Cardiac muscle cell (in vitro differentiated cells and primary cell): Measurements from ENCODE around the gene ARSI. TPM values are rescaled to one million over a fixed set of nuclear protein-coding genes. Genes with fewer than 3 reads are reported as not detected.

ENCODE experiments used
- DNase-seq, 2 donors: peaks; one replicate each; pipeline versions ENCODE4 v3.0.0 to v3.0.0-alpha.2; 2010 to 2017; ENCODE audit warnings: low read depth in 1 of 2, low spot score in 1 of 2
- H3K27ac ChIP-seq: fragments of 200-600 bp; sonication (generic); 2 replicates; pipeline ENCODE4 v1.5.1; 2016
- H3K27me3 ChIP-seq: fragments of 200-600 bp; sonication (generic); 2 replicates; pipeline ENCODE4 v1.6.0; 2016; ENCODE audit warnings: control low read depth
- H3K36me3 ChIP-seq: fragments of 200-600 bp; sonication (generic); 2 replicates; pipeline ENCODE4 v1.5.1; 2016; ENCODE audit warnings: control low read depth
- H3K4me1 ChIP-seq: fragments of 200-600 bp; sonication (generic); 2 replicates; pipeline ENCODE4 v1.8.1; 2017; ENCODE audit warnings: low read depth, mild to moderate bottlenecking, mixed run types
- H3K4me3 ChIP-seq: fragments of 200-600 bp; sonication (generic); 2 replicates; pipeline ENCODE4 v1.5.1; 2016; ENCODE audit warnings: mild to moderate bottlenecking
- H3K9me3 ChIP-seq: fragments of 200-600 bp; sonication (generic); 2 replicates; pipeline ENCODE4 v1.5.1; 2017; ENCODE audit warnings: low read depth, mild to moderate bottlenecking, control low read depth
- polyA plus RNA-seq: library from polyadenylated mRNA; unstranded; fragments of >200 nt; fragmentation: Nextera tagmentation; extraction: Ambion mirVana; gene quantifications from 2 replicates; pipeline ENCODE4 v1.2.1, GENCODE V29; 2016
- total RNA-seq: library from RNA; depleted of rRNA; stranded (reverse); fragments of >200 nt; gene quantifications from 2 replicates; pipeline ENCODE4 v1.2.3, GENCODE V29; 2016
- TF ChIP-seq, protein P1 (sequence below): IDR thresholded peaks from 2 replicates; pipeline ENCODE4 v1.5.1; 2012; ENCODE audit warnings: low read depth, mild to moderate bottlenecking, low read length

Gene ARSI
- total and polyA plus RNA-seq, 2 experiments from 2014 or later, result 2.1 to 3.3 TPM

DNA sequence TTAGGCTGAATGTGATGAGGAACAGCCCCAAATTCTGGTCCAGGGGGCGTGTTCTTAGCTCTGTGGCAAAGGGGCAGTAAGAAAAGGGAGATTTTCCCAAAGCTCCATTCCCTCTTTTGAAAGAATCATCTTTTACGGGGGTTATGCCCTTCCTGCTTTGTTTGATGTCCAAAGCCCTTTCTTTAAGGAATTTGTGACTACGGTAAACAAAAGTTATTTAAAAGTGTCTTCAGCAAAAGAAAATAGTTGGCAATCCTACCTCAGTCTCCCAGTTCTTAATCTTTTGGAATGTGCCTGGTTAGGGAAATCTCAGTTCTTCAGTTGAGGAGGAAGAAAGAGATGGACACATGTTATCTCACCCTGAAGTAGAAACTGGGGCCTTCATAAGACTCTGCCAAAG lies 24.4 kb upstream of the ARSI start:
- H3K9me3 ChIP-seq, result no peaks in the 10 kb centered on the region
- no peak overlapping the region for H3K4me3 ChIP-seq
- H3K36me3 ChIP-seq, result no peaks in the 10 kb centered on the region
- DNase-seq, result no peak
- H3K4me1 ChIP-seq, result no peaks in the 10 kb centered on the region
- H3K27ac ChIP-seq, result no peak overlapping the region
- H3K27me3 ChIP-seq, result no peaks in the 10 kb centered on the region
- TF ChIP-seq, protein P1, sequence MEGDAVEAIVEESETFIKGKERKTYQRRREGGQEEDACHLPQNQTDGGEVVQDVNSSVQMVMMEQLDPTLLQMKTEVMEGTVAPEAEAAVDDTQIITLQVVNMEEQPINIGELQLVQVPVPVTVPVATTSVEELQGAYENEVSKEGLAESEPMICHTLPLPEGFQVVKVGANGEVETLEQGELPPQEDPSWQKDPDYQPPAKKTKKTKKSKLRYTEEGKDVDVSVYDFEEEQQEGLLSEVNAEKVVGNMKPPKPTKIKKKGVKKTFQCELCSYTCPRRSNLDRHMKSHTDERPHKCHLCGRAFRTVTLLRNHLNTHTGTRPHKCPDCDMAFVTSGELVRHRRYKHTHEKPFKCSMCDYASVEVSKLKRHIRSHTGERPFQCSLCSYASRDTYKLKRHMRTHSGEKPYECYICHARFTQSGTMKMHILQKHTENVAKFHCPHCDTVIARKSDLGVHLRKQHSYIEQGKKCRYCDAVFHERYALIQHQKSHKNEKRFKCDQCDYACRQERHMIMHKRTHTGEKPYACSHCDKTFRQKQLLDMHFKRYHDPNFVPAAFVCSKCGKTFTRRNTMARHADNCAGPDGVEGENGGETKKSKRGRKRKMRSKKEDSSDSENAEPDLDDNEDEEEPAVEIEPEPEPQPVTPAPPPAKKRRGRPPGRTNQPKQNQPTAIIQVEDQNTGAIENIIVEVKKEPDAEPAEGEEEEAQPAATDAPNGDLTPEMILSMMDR, result no peak

DNA sequence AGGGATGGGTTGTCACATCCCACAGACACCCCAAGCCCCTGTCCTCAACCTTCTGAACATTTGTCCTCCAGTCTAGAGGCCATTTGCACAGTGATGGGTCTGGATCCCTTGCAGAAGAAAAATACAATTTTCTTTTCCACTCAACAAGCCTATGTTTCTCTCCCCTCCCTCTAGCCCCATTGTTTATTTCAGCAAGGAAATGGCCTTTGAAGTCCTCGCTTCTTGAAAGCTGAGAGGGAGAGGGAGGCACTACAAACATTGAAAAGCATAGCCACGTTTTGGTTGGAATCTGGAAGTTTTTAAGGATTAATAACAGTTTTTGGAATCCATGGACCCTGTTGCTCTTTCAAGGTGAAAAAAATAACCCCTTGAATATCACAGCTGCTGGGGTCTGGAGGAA lies 24.0 kb upstream of the ARSI start:
- no peaks in the 10 kb centered on the region for H3K4me1 ChIP-seq

DNA sequence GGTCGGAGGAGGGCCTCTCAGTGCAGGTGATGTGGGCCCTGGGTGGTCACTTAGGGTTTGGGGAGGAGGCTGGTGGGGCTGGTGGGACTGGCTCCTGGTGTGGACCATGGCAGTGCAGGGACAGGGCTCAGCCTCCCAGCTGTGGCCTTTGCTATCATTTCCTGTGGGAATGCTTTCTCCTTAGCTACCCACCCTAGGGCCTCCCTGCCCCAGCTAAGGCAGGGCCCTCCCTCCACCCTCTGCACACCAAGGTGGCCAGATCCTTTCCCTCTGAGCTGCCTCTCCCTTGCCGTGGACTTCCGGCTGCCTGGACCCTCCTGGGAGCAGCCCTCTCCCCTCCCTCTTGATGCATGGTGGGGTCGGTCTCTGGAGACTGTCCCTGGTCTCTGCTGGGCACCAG lies 22.7 kb upstream of the ARSI start:
- Histone ChIP-seq H3K27me3 (no peaks in the 10 kb centered on the region), H3K4me1 (no peaks in the 10 kb centered on the region), H3K36me3 (no peaks in the 10 kb centered on the region), H3K27ac (no peak overlapping the region), H3K4me3 (no peak overlapping the region), H3K9me3 (no peaks in the 10 kb centered on the region)
- no peak for DNase-seq
- TF ChIP-seq, protein P1, result no peak

More for the DNA sequence above, 24.0 kb upstream of the ARSI start:
- Histone ChIP-seq H3K36me3 (no peaks in the 10 kb centered on the region), H3K27me3 (no peaks in the 10 kb centered on the region), H3K9me3 (no peaks in the 10 kb centered on the region), H3K4me3 (no peak overlapping the region), H3K27ac (no peak overlapping the region)
- TF ChIP-seq, protein P1, result no peak
- DNase-seq, result no peak

DNA sequence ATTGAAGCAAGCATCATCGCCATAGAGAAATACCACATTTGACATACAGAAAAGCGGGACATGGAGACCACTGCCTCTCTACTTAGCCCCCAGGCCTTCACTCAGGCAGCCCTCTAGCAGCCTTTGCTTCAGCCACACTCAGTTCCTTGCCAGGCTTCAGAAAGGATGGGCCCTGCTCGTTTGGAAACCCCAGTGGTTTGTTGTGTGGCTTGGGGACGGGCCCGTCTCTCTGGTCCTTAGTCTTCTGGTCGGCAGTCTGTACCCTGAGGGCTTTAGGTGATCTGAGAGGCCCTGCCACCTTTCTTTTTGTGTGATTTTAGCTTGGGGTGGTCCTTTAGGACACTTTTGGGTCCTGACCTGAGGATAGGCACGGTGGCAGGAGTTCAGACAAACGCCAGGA lies 21.1 kb upstream of the ARSI start:
- Histone ChIP-seq H3K4me3 (no peak overlapping the region), H3K27me3 (no peaks in the 10 kb centered on the region), H3K4me1 (peaks cover 12% of the 10 kb centered on the region), H3K27ac (no peak overlapping the region), H3K36me3 (no peaks in the 10 kb centered on the region), H3K9me3 (no peaks in the 10 kb centered on the region)
- TF ChIP-seq, protein P1, result no peak
- DNase-seq, result no peak

DNA sequence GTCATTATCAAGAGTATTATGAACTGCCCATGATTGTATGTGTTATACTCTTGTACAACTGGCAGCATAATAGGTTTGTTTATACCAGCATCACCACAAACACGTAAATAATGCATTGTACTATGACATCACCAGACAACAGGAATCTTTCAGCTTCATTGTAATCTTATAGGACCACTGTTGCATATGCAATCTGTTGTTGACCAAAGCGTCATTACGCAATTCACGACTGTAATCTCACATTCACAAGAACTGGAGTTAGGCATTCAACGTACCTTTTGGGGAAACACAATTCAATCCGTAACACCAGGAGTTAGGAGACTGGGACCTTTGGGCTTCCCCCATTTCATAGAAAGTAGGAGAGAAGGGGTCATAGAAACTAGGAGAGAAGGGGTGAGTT lies 20.4 kb upstream of the ARSI start:
- DNase-seq, result peak in 1 of 2 donors; percentile 79
- H3K4me1 ChIP-seq, result peaks cover 17% of the 10 kb centered on the region
- TF ChIP-seq, protein P1, result no peak
- H3K36me3 ChIP-seq, result no peaks in the 10 kb centered on the region
- H3K27ac ChIP-seq, result no peak overlapping the region
- H3K4me3 ChIP-seq, result no peak overlapping the region
- H3K9me3 ChIP-seq, result no peaks in the 10 kb centered on the region
- H3K27me3 ChIP-seq, result no peaks in the 10 kb centered on the region

DNA sequence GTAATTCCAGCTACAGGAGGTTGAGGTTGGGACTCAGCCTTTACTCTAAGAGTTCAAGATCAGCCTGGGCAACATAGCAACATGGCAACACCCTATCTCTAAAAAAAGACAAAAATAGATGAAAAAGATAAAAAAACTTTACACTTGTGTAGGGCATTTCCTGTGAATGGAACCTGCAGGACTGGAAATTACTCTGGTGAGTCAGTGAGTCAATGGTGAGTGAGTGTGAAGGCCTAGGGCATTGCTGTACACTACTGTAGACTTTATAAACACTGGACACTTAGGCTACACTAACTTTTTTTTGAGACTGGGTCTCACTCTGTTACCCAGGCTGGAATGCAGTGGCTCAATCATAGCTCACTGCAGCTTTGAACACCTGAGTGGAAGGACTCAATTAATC lies 19.5 kb upstream of the ARSI start:
- H3K27me3 ChIP-seq, result no peaks in the 10 kb centered on the region
- no peaks in the 10 kb centered on the region for H3K9me3 ChIP-seq
- TF ChIP-seq, protein P1, result no peak
- peaks cover 17% of the 10 kb centered on the region for H3K4me1 ChIP-seq
- DNase-seq, result no peak
- no peak overlapping the region for H3K27ac ChIP-seq
- H3K36me3 ChIP-seq, result no peaks in the 10 kb centered on the region
- no peak overlapping the region for H3K4me3 ChIP-seq
